Medulla oblongata (tissue), 1 donor: ENCODE data around the gene OLIG2.

Experiments
- DNase-seq: peaks from one replicate; pipeline ENCODE4 v3.0.0-alpha.2; 2015; ENCODE audit errors: extremely low spot score

OLIG2 gene

DNA sequence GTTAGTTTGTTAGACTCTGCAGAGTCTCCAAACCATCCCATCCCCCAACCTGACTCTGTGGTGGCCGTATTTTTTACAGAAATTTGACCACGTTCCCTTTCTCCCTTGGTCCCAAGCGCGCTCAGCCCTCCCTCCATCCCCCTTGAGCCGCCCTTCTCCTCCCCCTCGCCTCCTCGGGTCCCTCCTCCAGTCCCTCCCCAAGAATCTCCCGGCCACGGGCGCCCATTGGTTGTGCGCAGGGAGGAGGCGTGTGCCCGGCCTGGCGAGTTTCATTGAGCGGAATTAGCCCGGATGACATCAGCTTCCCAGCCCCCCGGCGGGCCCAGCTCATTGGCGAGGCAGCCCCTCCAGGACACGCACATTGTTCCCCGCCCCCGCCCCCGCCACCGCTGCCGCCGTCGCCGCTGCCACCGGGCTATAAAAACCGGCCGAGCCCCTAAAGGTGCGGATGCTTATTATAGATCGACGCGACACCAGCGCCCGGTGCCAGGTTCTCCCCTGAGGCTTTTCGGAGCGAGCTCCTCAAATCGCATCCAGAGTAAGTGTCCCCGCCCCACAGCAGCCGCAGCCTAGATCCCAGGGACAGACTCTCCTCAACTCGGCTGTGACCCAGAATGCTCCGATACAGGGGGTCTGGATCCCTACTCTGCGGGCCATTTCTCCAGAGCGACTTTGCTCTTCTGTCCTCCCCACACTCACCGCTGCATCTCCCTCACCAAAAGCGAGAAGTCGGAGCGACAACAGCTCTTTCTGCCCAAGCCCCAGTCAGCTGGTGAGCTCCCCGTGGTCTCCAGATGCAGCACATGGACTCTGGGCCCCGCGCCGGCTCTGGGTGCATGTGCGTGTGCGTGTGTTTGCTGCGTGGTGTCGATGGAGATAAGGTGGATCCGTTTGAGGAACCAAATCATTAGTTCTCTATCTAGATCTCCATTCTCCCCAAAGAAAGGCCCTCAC, at the start of gene OLIG2:
Gene OLIG2, plus strand, starts transcription at position 447 of the 954 bp plus-strand sequence. CDS start 928 bp downstream, outside the sequence.
- DNase-seq, result peak; percentile 95

DNA sequence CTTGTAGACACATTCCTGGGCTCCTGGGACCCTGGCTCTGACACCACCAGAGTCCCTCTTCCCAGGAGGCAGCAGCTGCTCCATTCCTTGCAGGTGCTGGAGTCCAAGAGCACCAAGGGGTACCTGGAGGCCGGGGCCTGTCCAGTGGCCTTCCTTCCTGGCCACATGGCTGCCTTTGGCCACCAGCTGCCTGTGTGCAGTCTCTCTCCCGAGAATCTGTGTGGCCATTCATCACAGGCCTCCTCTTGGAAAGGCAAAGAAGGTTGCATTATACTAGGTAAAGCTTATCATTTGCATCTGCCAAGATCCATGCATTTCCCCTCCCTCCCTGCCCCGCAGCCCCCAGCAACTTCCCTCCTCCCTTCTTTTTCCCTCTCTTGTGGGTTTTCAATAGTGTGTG, 48.9 kb upstream of the OLIG2 start:
- DNase-seq, result no peak

GRCh38 chr21:32977216-32977615, 48.5 kb upstream of the OLIG2 start:
- peak; percentile 77 for DNase-seq

DNA sequence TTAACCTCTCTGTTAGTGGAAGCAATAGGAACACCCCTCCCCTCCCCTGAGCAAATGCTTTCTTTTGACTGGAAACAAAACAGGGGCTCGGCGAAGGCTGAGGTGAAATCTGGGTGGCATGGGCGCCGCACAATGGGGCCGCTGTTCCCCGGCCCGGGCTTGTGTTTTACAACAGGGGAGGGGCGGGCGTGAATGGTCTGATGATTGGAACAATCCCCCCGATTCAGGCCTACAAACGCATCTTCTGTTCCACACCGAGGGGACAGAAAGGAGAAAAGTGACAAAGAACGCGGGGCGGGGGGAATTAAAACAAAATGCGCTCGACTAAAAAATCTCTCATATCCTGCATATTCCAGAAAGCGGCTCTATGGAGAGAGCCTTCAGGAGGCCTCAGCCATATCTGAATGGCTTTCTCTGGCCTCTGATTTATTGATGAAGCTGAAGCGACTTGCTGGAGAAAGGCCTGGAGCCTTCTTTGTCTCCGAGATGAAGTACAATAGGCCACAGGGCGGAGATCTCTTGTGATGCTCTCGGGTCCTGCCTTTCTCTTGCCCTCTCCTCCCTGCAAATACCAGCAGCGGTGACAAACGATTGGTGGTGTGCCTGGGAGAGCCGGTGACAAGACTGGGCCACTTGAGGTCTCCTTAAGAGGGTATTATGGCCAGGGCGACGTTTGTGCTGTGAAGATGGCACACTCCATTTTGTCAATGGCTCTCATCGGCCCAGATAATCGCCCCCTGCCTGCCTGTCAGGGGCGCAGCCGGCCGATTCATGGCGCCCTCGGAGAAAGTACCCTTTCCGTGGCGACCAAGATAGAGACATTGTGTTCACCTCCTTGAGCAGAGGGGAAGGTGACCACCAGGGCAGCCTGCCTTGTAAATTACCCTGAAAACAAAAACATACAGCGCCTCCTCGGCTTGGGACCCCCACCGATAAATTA, 47.1 kb upstream of the OLIG2 start:
- DNase-seq, result peak; percentile 87

GRCh38 chr21:32979598-32980268, 46.0 kb upstream of the OLIG2 start:
- no peak for DNase-seq

- DNase-seq, result no peak
Observed at GRCh38 chr21:32981096-32981495, 44.6 kb upstream of the OLIG2 start.

DNA sequence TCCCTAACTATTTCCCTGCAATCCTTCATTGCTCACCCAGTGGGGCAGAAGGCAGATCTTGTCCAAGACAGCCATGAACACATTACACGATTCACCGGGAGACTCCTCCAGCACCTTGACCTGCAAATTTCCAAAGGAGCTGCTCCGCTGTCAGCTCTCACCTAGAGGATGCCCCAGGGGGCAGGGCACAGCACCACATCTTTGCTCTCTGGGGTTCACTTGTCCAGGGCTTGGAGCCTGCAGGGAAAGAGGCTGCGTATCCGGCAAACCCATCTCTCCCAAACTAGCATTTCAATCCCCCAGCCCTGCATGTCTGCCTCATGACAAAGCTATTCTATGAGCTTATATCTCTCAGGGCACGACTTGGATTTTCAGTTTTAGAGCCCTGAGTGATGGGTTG, 35.1 kb upstream of the OLIG2 start:
- no peak for DNase-seq

DNA sequence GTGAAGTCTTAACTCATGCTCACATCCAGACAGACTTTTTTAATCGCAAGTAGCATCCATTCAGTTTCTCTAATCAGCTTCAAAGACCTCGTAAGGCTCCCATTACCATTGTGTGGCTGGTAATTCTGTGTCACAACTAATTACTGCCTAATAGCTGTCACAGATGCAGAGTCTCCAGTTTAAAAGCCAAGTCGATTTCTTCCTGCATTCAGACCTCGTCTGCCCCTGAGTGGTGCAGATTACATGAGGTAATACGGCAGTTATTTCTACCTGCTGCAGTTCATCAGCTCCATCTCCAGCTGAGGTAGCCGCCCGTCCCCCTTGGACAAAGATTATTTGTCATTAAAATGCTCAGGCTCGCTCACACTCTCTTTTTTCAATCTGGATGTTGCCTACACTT, 34.4 kb upstream of the OLIG2 start:
- no peak for DNase-seq

DNA sequence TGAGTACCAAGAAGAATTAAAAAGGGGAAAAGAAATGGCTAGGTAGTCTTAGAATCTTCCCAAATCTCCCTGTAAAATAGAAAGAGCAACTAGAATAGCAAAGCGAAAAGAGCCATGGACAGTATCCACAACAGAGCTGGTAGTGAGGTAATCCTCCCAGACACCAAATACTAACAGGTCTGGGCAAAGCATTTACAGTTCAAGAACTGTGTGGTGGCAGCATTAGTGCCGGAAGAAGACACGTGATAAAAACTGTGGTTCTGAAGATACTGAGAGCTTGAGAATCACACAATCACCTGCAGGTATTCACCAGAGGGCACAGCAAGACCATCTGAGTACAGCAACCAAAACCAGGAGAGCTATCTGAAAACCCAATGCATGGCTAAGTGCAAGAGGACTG, 31.8 kb upstream of the OLIG2 start:
- DNase-seq, result no peak

- DNase-seq, result no peak
Observed at GRCh38 chr21:32994305-32994704, 31.4 kb upstream of the OLIG2 start.

GRCh38 chr21:33007747-33008146, 18.0 kb upstream of the OLIG2 start:
- no peak for DNase-seq

GRCh38 chr21:33008333-33009051, 17.2 kb upstream of the OLIG2 start:
- DNase-seq, result peak; percentile 25

DNA sequence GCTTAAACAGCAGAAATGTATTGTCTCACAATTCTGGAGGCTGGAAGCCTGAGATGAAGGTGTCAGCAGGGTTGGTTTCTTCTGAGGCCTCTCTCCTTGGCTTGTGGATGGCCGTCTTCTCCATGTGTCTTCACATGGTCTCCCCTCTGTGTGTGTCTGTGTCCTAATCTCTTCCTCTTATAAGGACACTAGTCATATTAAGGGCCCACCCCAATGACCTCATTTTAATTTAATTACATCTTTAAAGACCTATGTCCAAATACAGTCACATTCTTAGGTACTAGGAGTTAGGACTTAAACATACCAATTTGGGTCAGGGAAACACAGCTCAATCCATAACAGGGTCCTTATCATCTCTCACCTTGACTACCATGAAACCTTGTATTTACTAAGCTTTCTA, 14.8 kb upstream of the OLIG2 start:
- no peak for DNase-seq

DNA sequence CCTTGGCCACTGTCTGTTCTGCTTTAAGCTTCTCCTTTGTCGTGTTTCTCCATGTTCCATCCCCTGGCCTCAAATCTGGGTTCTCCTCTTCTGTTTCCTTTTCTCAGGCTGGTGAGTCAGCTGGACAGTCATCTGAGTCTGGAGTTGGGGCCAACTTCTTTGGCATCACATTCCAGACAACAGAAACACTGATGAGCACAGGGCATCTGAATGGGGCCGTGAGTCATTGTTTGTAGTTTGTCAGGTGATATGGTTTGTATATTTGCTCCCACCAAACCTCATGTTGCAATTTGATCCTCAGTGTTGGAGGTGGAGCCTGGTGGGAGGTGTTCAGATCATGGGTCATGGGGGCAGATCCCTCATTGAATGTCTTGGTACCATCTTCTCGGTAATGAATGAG, 14.3 kb upstream of the OLIG2 start:
- DNase-seq, result no peak

DNA sequence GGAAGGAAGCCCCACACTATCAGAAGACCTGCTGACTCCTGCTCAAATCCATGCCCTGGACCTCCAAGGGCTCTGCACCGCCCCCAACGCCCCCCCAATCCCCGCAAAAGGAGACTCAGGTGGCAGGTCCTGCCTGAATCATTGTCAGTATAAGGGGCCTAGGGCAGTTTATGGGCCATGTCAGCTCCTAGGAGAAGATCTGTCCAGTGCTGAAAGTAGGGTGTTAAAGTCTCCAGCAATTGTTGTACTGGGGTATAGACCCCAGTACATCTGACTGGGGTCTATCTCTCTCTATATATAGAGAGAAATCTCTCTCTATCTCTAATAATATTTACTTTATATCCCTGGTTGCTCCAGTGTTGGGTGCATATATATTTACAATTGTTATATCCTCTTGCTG, 12.1 kb upstream of the OLIG2 start:
- no peak for DNase-seq

DNA sequence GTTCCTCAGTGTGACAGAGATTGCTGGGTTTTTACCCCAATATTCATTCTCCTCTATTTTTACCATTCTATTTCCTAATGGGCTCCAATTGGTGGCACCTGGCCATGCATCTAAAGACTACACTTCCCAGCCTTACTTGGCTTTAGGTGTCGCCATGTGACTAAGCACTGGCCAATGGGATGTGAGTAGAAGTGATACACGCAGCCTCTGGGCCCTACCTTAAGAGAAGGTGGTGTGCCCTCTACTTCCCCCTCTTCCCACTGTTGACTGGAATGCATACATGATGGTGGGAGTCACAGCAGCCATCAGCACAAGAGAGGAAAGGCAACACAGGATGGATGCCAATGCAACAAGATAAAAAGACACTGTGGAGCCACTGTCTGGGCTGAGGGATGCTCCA, 11.4 kb upstream of the OLIG2 start:
- no peak for DNase-seq

- DNase-seq, result no peak
Observed at GRCh38 chr21:33015096-33015495, 10.6 kb upstream of the OLIG2 start.

GRCh38 chr21:33015756-33016155, 10.0 kb upstream of the OLIG2 start:
- DNase-seq, result no peak

- DNase-seq, result no peak
Observed at GRCh38 chr21:33018707-33019465, 6.8 kb upstream of the OLIG2 start.

GRCh38 chr21:33019516-33019884, 6.2 kb upstream of the OLIG2 start:
- no peak for DNase-seq
